Adrenal gland (tissue), 12 donors: ENCODE measurements around the gene AP2A2. TPM values are rescaled to one million over a fixed set of nuclear protein-coding genes. Genes with fewer than 3 reads are reported as not detected.
"Not testable (repeated sequence)": the region's sequence is repeated elsewhere in the genome, so short reads cannot be mapped to it uniquely, and the experiment has no call there.

Experiments
- DNase-seq, 7 donors: peaks; one replicate each; pipeline ENCODE4 v3.0.0-alpha.2; 2019 to 2020
- H3K27ac ChIP-seq, 5 donors: fragments of 200-600 bp; sonication (generic) in 4 of 5; 1 replicate in 3 of 5; 2 replicates in 2 of 5; pipeline versions ENCODE4 v1.5.1 to v1.8.0; 2016 to 2020; ENCODE audit warnings: mild to moderate bottlenecking in 1 of 5
- H3K27me3 ChIP-seq: fragments of 200-600 bp; 2 replicates; pipeline ENCODE4 v1.8.0; 2021
- H3K36me3 ChIP-seq, 2 donors: fragments of 200-600 bp; replicated peaks in 1 of 2; 1 replicate in 1 of 2; 2 replicates in 1 of 2; pipeline versions ENCODE4 v1.5.1 to v1.8.0; 2018 to 2022
- H3K4me1 ChIP-seq, 2 donors: fragments of 200-600 bp; replicated peaks in 1 of 2; 1 replicate in 1 of 2; 2 replicates in 1 of 2; pipeline versions ENCODE4 v1.5.1 to v1.8.0; 2018 to 2021
- H3K4me3 ChIP-seq, 4 donors: fragments of 200-600 bp; sonication (generic) in 3 of 4; one replicate each; pipeline ENCODE4 v1.5.1; 2016 to 2018
- H3K9me3 ChIP-seq, 3 donors: fragments of 200-600 bp; sonication (generic) in 1 of 3; replicated peaks in 1 of 3; 1 replicate in 2 of 3; 2 replicates in 1 of 3; pipeline versions ENCODE4 v1.5.1 to v1.8.0; 2016 to 2021
- CTCF ChIP-seq, 6 experiments: fragments of 450-650 bp in 4 of 6; fragments of 200-600 bp in 2 of 6; sonication (generic) in 1 of 6; IDR thresholded peaks; 1 replicate in 5 of 6; 2 replicates in 1 of 6; pipeline versions ENCODE4 v1.5.1 to v1.8.0; 2016 to 2021; ENCODE audit warnings: antibody characterized with exemption in 6 of 6, mild to moderate bottlenecking in 2 of 6, moderate library complexity in 1 of 6
- POLR2A ChIP-seq, 2 donors: fragments of 450-650 bp; IDR thresholded peaks; one replicate each; pipeline ENCODE4 v1.6.1; 2017; ENCODE audit warnings: antibody characterized with exemption in 2 of 2, mild to moderate bottlenecking in 2 of 2, moderate library complexity in 1 of 2
- WGBS, 4 donors: extraction: QIAGEN DNeasy Blood & Tissue Kit in 2 of 4; methylation state at CpG; one replicate each; pipeline versions ENCODE4 v1.1.5 to v1.1.7; 2013 to 2017; 5-methylcytosine and 5-hydroxymethylcytosine counted together
- intact Hi-C, 2 donors: fragments of 100-400 bp; cut with DNase I; formaldehyde crosslinking; loops; one replicate each; pipeline versions ENCODE4 v1.14.1 to v1.15.0; 2022 to 2023
- polyA plus RNA-seq, 3 donors: library from polyadenylated mRNA; stranded (reverse); fragments of 200-250 nt in 2 of 3; fragments of 350-450 nt in 1 of 3; fragmentation: Illumina TruSeq in 1 of 3; extraction: RNeasy Lipid Tissue Mini Kit (QIAGEN cat#74804) in 1 of 3; gene quantifications; one replicate each; pipeline ENCODE4 v1.2.3, GENCODE V29; 2013 to 2014
- total RNA-seq, 9 donors: library from RNA; depleted of rRNA in 4 of 9; stranded (reverse); fragments of >200 nt in 4 of 9; fragments of 120-200 nt in 1 of 9; fragmentation: NEBNext Ultra II Directional in 1 of 9; extraction: Animal tissue kit (Norgen Biotek cat#: 25700) in 1 of 9; gene quantifications; one replicate each; pipeline versions ENCODE4 v1.1.0 to v1.2.4, GENCODE V29; 2013 to 2023
- donor health status: healthy with polysubstance abuse.
- donor health status: Bipolar disorder and iron deficiency.
- donor health status: DM: yes; HTN: yes; CAD: no.
- donor health status: DM: no; HTN: no; CAD: no.
- donor health status: DM: no; HTN: no; CAD: no.
- donor health status: DM: yes; HTN: yes; CAD: no.

Gene AP2A2
- total and polyA plus RNA-seq, 12 donors, result 15.3 to 115 (median 73.1) TPM

GRCh38 chr11:958101-958500 is 32.4 kb downstream of the AP2A2 start:
- no peak overlapping the region for H3K4me3 ChIP-seq
- H3K36me3 ChIP-seq, result peaks cover 0 to 26% of the 10 kb centered on the region in 2 donors
- WGBS, 4 donors, result 94 to 98% (median 96%) methylated on average over 7 of the region's 7 CpGs
- intact Hi-C loops, result no loop called here
- no peaks in the 10 kb centered on the region for H3K27me3 ChIP-seq
- H3K4me1 ChIP-seq, result peaks cover 0 to 11% of the 10 kb centered on the region in 2 donors
- TF ChIP-seq CTCF (IDR thresholded peaks at IDR 0.05) (no peak), POLR2A (IDR thresholded peaks at IDR 0.05) (no peak)
- no peak overlapping the region for H3K27ac ChIP-seq
- no peaks in the 10 kb centered on the region for H3K9me3 ChIP-seq
- no peak for DNase-seq

GRCh38 chr11:959027-959426 is 33.4 kb downstream of the AP2A2 start:
- Histone ChIP-seq H3K27ac (no peak overlapping the region), H3K9me3 (no peaks in the 10 kb centered on the region), H3K36me3 (peaks cover 0 to 26% of the 10 kb centered on the region in 2 donors), H3K4me1 (peaks cover 0 to 10% of the 10 kb centered on the region in 2 donors), H3K27me3 (no peaks in the 10 kb centered on the region), H3K4me3 (no peak overlapping the region)
- WGBS, 4 donors, result 85 to 88% (median 86%) methylated on average over 14 of the region's 14 CpGs
- no peak for DNase-seq
- TF ChIP-seq POLR2A (IDR thresholded peaks at IDR 0.05), result no peak
- no peak for TF ChIP-seq CTCF (IDR thresholded peaks at IDR 0.05)
- intact Hi-C loops, result no loop called here

GRCh38 chr11:959608-960007 is 33.9 kb downstream of the AP2A2 start:
- Histone ChIP-seq H3K27ac (no peak overlapping the region), H3K27me3 (no peaks in the 10 kb centered on the region), H3K4me1 (peaks cover 0 to 5% of the 10 kb centered on the region in 2 donors), H3K36me3 (peaks cover 0 to 26% of the 10 kb centered on the region in 2 donors), H3K4me3 (no peak overlapping the region), H3K9me3 (no peaks in the 10 kb centered on the region)
- intact Hi-C loops, result no loop called here
- no peak for DNase-seq
- TF ChIP-seq POLR2A (IDR thresholded peaks at IDR 0.05), result no peak
- no peak for TF ChIP-seq CTCF (IDR thresholded peaks at IDR 0.05)
- WGBS, 4 donors, result 79 to 92% (median 82%) methylated on average over 1 to 10 of the region's 10 CpGs

- H3K9me3 ChIP-seq, intact Hi-C loops, H3K4me3 ChIP-seq, H3K4me1 ChIP-seq, H3K27ac ChIP-seq, DNase-seq, H3K27me3 ChIP-seq: not testable (repeated sequence)
- 84 to 95% (median 90%) methylated on average over 18 of the region's 18 CpGs for WGBS, 4 donors
- H3K36me3 ChIP-seq, result peaks cover 0 to 26% of the 10 kb centered on the region in 2 donors
Measured at GRCh38 chr11:961310-961920, 35.7 kb downstream of the AP2A2 start.

- 85 to 95% (median 89%) methylated on average over 10 to 12 of the region's 12 CpGs for WGBS, 4 donors
- Histone ChIP-seq H3K9me3 (no peaks in the 10 kb centered on the region), H3K27ac (no peak overlapping the region), H3K36me3 (peaks cover 0 to 22% of the 10 kb centered on the region in 2 donors), H3K4me1 (peaks cover 0 to 10% of the 10 kb centered on the region in 2 donors), H3K27me3 (no peaks in the 10 kb centered on the region), H3K4me3 (no peak overlapping the region)
- no peak for DNase-seq
- intact Hi-C loops, result no loop called here
- TF ChIP-seq CTCF (IDR thresholded peaks at IDR 0.05) (no peak), POLR2A (IDR thresholded peaks at IDR 0.05) (no peak)
Measured at GRCh38 chr11:961921-962320, 36.3 kb downstream of the AP2A2 start.
